ENCODE measurements around the gene NLK.
A peak's percentile ranks its signal among the peaks of the same experiment; 100 is the strongest.

Gene NLK

GRCh38 chr17:28043296-28043695, 819 bp downstream of the NLK start:
- TF ChIP-seq CTCF (IDR thresholded peaks at IDR 0.05; ENCODE audit: low read depth, low read length) = no peak
- DNase-seq (ENCODE audit: low read depth in 2 of 2) = no peak
- H3K4me3 ChIP-seq (replicated peaks in 1 of 2; ENCODE audit: low read depth in 2 of 2, low read length in 2 of 2) = peak overlapping the region in 1 of 2 donors; percentile 83

GRCh38 chr17:28043741-28044140, 1.3 kb downstream of the NLK start:
- TF ChIP-seq CTCF (IDR thresholded peaks at IDR 0.05; ENCODE audit: low read depth, low read length) = no peak
- H3K4me3 ChIP-seq (replicated peaks in 1 of 2; ENCODE audit: low read depth in 2 of 2, low read length in 2 of 2) = peak overlapping the region in 1 of 2 donors; percentile 83
- no peak for DNase-seq (ENCODE audit: low read depth in 2 of 2)

GRCh38 chr17:28045304-28045703, 2.8 kb downstream of the NLK start:
- H3K4me3 ChIP-seq (replicated peaks in 1 of 2; ENCODE audit: low read depth in 2 of 2, low read length in 2 of 2) = no peak overlapping the region
- DNase-seq (ENCODE audit: low read depth in 2 of 2) = no peak
- no peak for TF ChIP-seq CTCF (IDR thresholded peaks at IDR 0.05; ENCODE audit: low read depth, low read length)

- no peak for TF ChIP-seq CTCF (IDR thresholded peaks at IDR 0.05; ENCODE audit: low read depth, low read length)
- no peak overlapping the region for H3K4me3 ChIP-seq (replicated peaks in 1 of 2; ENCODE audit: low read depth in 2 of 2, low read length in 2 of 2)
- no peak for DNase-seq (ENCODE audit: low read depth in 2 of 2)
These were observed 3.8 kb downstream of the NLK start for GRCh38 chr17:28046034-28046825.

GRCh38 chr17:28047806-28048205, 5.3 kb downstream of the NLK start:
- TF ChIP-seq CTCF (IDR thresholded peaks at IDR 0.05; ENCODE audit: low read depth, low read length) = no peak
- no peak for DNase-seq (ENCODE audit: low read depth in 2 of 2)
- H3K4me3 ChIP-seq (replicated peaks in 1 of 2; ENCODE audit: low read depth in 2 of 2, low read length in 2 of 2) = no peak overlapping the region

GRCh38 chr17:28049071-28049470, 6.6 kb downstream of the NLK start:
- DNase-seq (ENCODE audit: low read depth in 2 of 2) = no peak
- no peak overlapping the region for H3K4me3 ChIP-seq (replicated peaks in 1 of 2; ENCODE audit: low read depth in 2 of 2, low read length in 2 of 2)
- TF ChIP-seq CTCF (IDR thresholded peaks at IDR 0.05; ENCODE audit: low read depth, low read length) = no peak

Data from cardiac fibroblast (primary cell).